Stomach smooth muscle (tissue), 2 donors: ENCODE data around the gene AIM2.
"Not testable (repeated sequence)": the region's sequence is repeated elsewhere in the genome, so short reads cannot be mapped to it uniquely, and the experiment has no call there.

ENCODE experiments used
- H3K27ac ChIP-seq: one replicate; pipeline ENCODE4 v1.7.0; 2013; ENCODE audit warnings: mild to moderate bottlenecking, low read length, inconsistent platforms
- H3K27me3 ChIP-seq, 2 donors: one replicate each; pipeline ENCODE4 v1.7.0; 2013; ENCODE audit warnings: low read length in 2 of 2; ENCODE audit not compliant: insufficient read depth in 2 of 2, control insufficient read depth in 1 of 2
- H3K36me3 ChIP-seq, 2 donors: one replicate each; pipeline ENCODE4 v1.7.0; 2013; ENCODE audit warnings: low read length in 2 of 2; ENCODE audit not compliant: control insufficient read depth in 2 of 2, insufficient read depth in 2 of 2
- H3K4me1 ChIP-seq: one replicate; pipeline ENCODE4 v1.7.0; 2013; ENCODE audit warnings: low read length; ENCODE audit not compliant: control insufficient read depth, insufficient read depth
- H3K4me3 ChIP-seq, 2 donors: one replicate each; pipeline ENCODE4 v1.7.0; 2013; ENCODE audit warnings: low read length in 2 of 2
- H3K9ac ChIP-seq, 2 donors: one replicate each; pipeline ENCODE4 v1.7.0; 2013; ENCODE audit warnings: low read length in 2 of 2, mild to moderate bottlenecking in 1 of 2
- H3K9me3 ChIP-seq, 2 donors: one replicate each; pipeline ENCODE4 v1.7.0; 2013; ENCODE audit warnings: low read length in 2 of 2; ENCODE audit not compliant: control insufficient read depth in 2 of 2
- donor health status: healthy.
- donor health status: Pancreatic carcinoma.

AIM2 gene

GRCh38 chr1:159076438-159077119 lies at the start of gene AIM2:
AIM2 (minus strand) TSS chr1:159076766; CDS start chr1:159073499, 3,267 bp downstream.
- Histone ChIP-seq H3K9me3 (no peaks in the 10 kb centered on the region), H3K4me1 (no peaks in the 10 kb centered on the region), H3K4me3 (no peak within 1 kb of the TSS), H3K27me3 (no peaks in the 10 kb centered on the region), H3K9ac (no peak within 1 kb of the TSS), H3K36me3 (no peaks in the 10 kb centered on the region), H3K27ac (no peak within 1 kb of the TSS)

- Histone ChIP-seq H3K9ac (no peak overlapping the region), H3K4me3 (no peak overlapping the region)
Measured at GRCh38 chr1:159123587-159123986, 47.0 kb upstream of the AIM2 start.

GRCh38 chr1:159122005-159122621 lies 45.5 kb upstream of the AIM2 start:
- peaks cover 3% of the 10 kb centered on the region for H3K4me1 ChIP-seq
- no peaks in the 10 kb centered on the region for H3K9me3 ChIP-seq
- no peak overlapping the region for H3K4me3 ChIP-seq
- no peak overlapping the region for H3K27ac ChIP-seq
- no peak overlapping the region for H3K9ac ChIP-seq
- no peaks in the 10 kb centered on the region for H3K27me3 ChIP-seq
- no peaks in the 10 kb centered on the region for H3K36me3 ChIP-seq

More at GRCh38 chr1:159123587-159123986, 47.0 kb upstream of the AIM2 start:
- H3K27ac ChIP-seq = no peak overlapping the region
- no peaks in the 10 kb centered on the region for H3K36me3 ChIP-seq
- H3K27me3 ChIP-seq = no peaks in the 10 kb centered on the region
- H3K4me1 ChIP-seq = peaks cover 3% of the 10 kb centered on the region
- no peaks in the 10 kb centered on the region for H3K9me3 ChIP-seq

GRCh38 chr1:159121526-159121925 lies 45.0 kb upstream of the AIM2 start:
- no peak overlapping the region for H3K27ac ChIP-seq
- no peak overlapping the region for H3K4me3 ChIP-seq
- H3K9ac ChIP-seq = no peak overlapping the region
- no peaks in the 10 kb centered on the region for H3K27me3 ChIP-seq
- H3K9me3 ChIP-seq = no peaks in the 10 kb centered on the region
- peaks cover 3% of the 10 kb centered on the region for H3K4me1 ChIP-seq
- no peaks in the 10 kb centered on the region for H3K36me3 ChIP-seq

GRCh38 chr1:159120317-159120716 lies 43.8 kb upstream of the AIM2 start:
- Histone ChIP-seq H3K36me3 (no peaks in the 10 kb centered on the region), H3K4me3 (no peak overlapping the region), H3K9me3 (no peaks in the 10 kb centered on the region), H3K9ac (no peak overlapping the region), H3K4me1 (peaks cover 3% of the 10 kb centered on the region), H3K27me3 (no peaks in the 10 kb centered on the region), H3K27ac (no peak overlapping the region)

- H3K9me3 ChIP-seq = no peaks in the 10 kb centered on the region
- H3K4me3 ChIP-seq = no peak overlapping the region
- H3K4me1 ChIP-seq = no peaks in the 10 kb centered on the region
- H3K27me3 ChIP-seq = no peaks in the 10 kb centered on the region
- H3K27ac ChIP-seq = no peak overlapping the region
- H3K9ac ChIP-seq = no peak overlapping the region
- H3K36me3 ChIP-seq = no peaks in the 10 kb centered on the region
Measured at GRCh38 chr1:159113596-159114433, 37.2 kb upstream of the AIM2 start.

- not testable (repeated sequence) for H3K27me3 ChIP-seq, H3K36me3 ChIP-seq, H3K4me3 ChIP-seq, H3K27ac ChIP-seq, H3K9ac ChIP-seq, H3K9me3 ChIP-seq, H3K4me1 ChIP-seq
Measured at GRCh38 chr1:159103021-159103420, 26.5 kb upstream of the AIM2 start.

- Histone ChIP-seq H3K36me3 (no peaks in the 10 kb centered on the region), H3K27me3 (no peaks in the 10 kb centered on the region), H3K4me1 (no peaks in the 10 kb centered on the region), H3K27ac (no peak overlapping the region), H3K4me3 (no peak overlapping the region), H3K9ac (no peak overlapping the region), H3K9me3 (no peaks in the 10 kb centered on the region)
Measured at GRCh38 chr1:159100589-159100988, 24.0 kb upstream of the AIM2 start.

GRCh38 chr1:159098596-159098995 lies 22.0 kb upstream of the AIM2 start:
- Histone ChIP-seq H3K36me3 (no peaks in the 10 kb centered on the region), H3K4me3 (no peak overlapping the region)

GRCh38 chr1:159092036-159092760 lies 15.6 kb upstream of the AIM2 start:
- no peaks in the 10 kb centered on the region for H3K27me3 ChIP-seq
- no peak overlapping the region for H3K4me3 ChIP-seq
- H3K36me3 ChIP-seq = no peaks in the 10 kb centered on the region
- no peaks in the 10 kb centered on the region for H3K9me3 ChIP-seq
- H3K27ac ChIP-seq = no peak overlapping the region
- H3K9ac ChIP-seq = no peak overlapping the region
- no peaks in the 10 kb centered on the region for H3K4me1 ChIP-seq

More at GRCh38 chr1:159098596-159098995, 22.0 kb upstream of the AIM2 start:
- Histone ChIP-seq H3K27ac (no peak overlapping the region), H3K4me1 (no peaks in the 10 kb centered on the region), H3K9ac (no peak overlapping the region), H3K27me3 (no peaks in the 10 kb centered on the region), H3K9me3 (no peaks in the 10 kb centered on the region)
